IPS-18a (cell line): ENCODE measurements around the gene HIVEP3.

Experiments
- H3K27ac ChIP-seq: one replicate; pipeline ENCODE4 v1.5.1; 2013; ENCODE audit warnings: low read length
- H3K27me3 ChIP-seq: one replicate; pipeline ENCODE4 v1.6.1; 2013; ENCODE audit warnings: mild to moderate bottlenecking, low read length; ENCODE audit not compliant: control insufficient read depth, insufficient read depth
- H3K36me3 ChIP-seq: one replicate; pipeline ENCODE4 v1.6.1; 2013; ENCODE audit warnings: low read depth, low read length; ENCODE audit not compliant: control insufficient read depth
- H3K4me1 ChIP-seq: one replicate; pipeline ENCODE4 v1.6.1; 2013; ENCODE audit warnings: low read depth, low read length; ENCODE audit not compliant: control insufficient read depth
- H3K4me3 ChIP-seq: one replicate; pipeline ENCODE4 v1.5.1; 2013; ENCODE audit warnings: low read length
- H3K9ac ChIP-seq: one replicate; pipeline ENCODE4 v1.6.1; 2013; ENCODE audit warnings: mild to moderate bottlenecking, low read length, moderate library complexity
- H3K9me3 ChIP-seq: one replicate; pipeline ENCODE4 v1.6.1; 2013; ENCODE audit warnings: low read depth, low read length; ENCODE audit not compliant: control insufficient read depth

HIVEP3 gene

GRCh38 chr1:41501581-41501980 lies 417.1 kb downstream of the HIVEP3 start:
- Histone ChIP-seq H3K4me1 (peaks cover 7% of the 10 kb centered on the region), H3K36me3 (no peaks in the 10 kb centered on the region), H3K27me3 (peaks cover 3% of the 10 kb centered on the region), H3K27ac (no peak overlapping the region), H3K9me3 (no peaks in the 10 kb centered on the region), H3K4me3 (no peak overlapping the region), H3K9ac (no peak overlapping the region)

DNA sequence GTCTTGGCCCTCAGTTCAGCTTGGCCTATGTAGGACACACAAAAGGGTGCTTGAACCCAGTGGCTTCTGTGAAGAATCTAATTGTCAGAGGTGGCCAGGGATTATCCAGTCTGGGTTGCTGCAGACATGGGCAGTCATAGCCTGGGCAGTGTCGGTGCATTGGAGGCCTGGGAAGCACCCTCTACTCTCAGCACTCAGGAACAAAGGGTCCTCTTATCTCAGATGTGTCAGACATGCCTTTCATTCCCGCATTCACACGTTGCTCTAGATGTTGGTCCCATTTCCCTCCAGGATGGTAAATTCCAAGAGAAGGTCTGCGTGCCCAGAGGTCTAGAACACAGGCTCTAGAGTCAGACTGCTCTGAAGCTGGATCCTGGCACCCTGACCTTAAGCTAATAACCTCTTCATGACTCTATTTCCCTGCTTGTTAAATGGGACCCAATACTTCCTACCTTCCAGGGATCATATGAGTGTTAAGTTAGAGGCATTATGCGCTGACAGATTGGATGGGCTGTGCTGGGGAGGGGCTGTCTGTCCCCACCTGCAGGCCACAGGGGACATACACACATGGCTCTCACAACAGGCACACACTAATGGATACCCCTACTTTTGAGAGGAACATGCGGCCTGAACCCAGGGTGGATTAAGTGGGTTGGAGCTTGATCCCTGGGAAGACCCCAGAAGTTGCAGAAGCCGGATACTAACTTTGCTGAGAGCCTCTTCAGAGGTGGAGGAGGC lies 417.8 kb downstream of the HIVEP3 start:
- no peaks in the 10 kb centered on the region for H3K36me3 ChIP-seq
- peaks cover 10% of the 10 kb centered on the region for H3K4me1 ChIP-seq
- H3K27ac ChIP-seq, result no peak overlapping the region

DNA sequence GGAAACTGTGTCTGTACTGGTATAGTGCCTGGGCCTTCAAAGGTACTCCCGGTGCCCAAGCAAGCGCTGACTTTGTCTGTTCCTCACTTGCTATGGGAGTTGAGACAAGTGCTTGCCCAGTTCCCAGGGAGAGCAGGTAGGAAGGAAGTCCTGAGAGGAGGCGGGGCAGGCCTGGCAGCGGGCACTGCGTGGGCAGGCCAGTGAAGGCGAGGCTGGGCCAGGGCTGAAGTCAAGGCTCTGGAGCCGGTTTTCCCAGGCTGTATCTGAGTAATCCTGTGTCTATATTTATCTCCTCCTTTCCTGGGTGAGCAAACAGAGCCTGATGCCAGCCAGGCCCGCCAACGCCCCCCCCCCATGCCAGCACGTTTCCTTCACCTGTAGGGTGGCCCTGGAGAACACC lies 418.3 kb downstream of the HIVEP3 start:
- no peak overlapping the region for H3K27ac ChIP-seq
- peaks cover 11% of the 10 kb centered on the region for H3K27me3 ChIP-seq
- H3K4me3 ChIP-seq, result no peak overlapping the region
- H3K9ac ChIP-seq, result no peak overlapping the region
- H3K36me3 ChIP-seq, result no peaks in the 10 kb centered on the region
- H3K4me1 ChIP-seq, result peaks cover 14% of the 10 kb centered on the region
- H3K9me3 ChIP-seq, result no peaks in the 10 kb centered on the region

More for the DNA sequence above, 417.8 kb downstream of the HIVEP3 start:
- H3K4me3 ChIP-seq, result no peak overlapping the region
- H3K9ac ChIP-seq, result no peak overlapping the region
- no peaks in the 10 kb centered on the region for H3K9me3 ChIP-seq
- H3K27me3 ChIP-seq, result peaks cover 6% of the 10 kb centered on the region

DNA sequence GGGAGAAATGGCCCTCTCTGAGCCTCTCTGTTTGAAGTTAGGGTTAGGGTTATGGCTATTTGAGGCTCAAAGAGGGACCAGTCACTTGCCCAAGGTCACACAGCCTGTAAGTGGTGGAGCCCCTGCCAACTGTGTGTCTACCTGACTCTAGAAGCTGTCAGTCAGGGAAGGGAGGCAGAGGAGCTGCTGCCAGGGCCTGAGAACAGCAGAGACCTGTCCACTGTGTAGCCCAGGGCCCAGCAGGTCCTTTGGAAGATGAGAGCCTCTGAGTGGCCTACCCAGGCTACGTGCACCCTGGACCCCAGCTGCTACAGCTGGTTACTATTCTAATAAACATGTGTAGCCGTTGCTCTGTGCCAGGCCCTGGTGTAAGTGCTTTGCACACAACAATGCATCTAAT lies 419.1 kb downstream of the HIVEP3 start:
- no peak overlapping the region for H3K4me3 ChIP-seq
- H3K9me3 ChIP-seq, result no peaks in the 10 kb centered on the region
- no peak overlapping the region for H3K9ac ChIP-seq
- H3K4me1 ChIP-seq, result peaks cover 14% of the 10 kb centered on the region
- peaks cover 11% of the 10 kb centered on the region for H3K27me3 ChIP-seq
- H3K36me3 ChIP-seq, result no peaks in the 10 kb centered on the region
- H3K27ac ChIP-seq, result no peak overlapping the region

- H3K9me3 ChIP-seq, result no peaks in the 10 kb centered on the region
- H3K27me3 ChIP-seq, result peaks cover 11% of the 10 kb centered on the region
- H3K4me1 ChIP-seq, result peaks cover 14% of the 10 kb centered on the region
- H3K36me3 ChIP-seq, result no peaks in the 10 kb centered on the region
- H3K9ac ChIP-seq, result no peak overlapping the region
- H3K27ac ChIP-seq, result no peak overlapping the region
- H3K4me3 ChIP-seq, result no peak overlapping the region
Observed at GRCh38 chr1:41498804-41499203, 419.9 kb downstream of the HIVEP3 start.

GRCh38 chr1:41498391-41498790 lies 420.3 kb downstream of the HIVEP3 start:
- Histone ChIP-seq H3K36me3 (no peaks in the 10 kb centered on the region), H3K9ac (no peak overlapping the region), H3K4me1 (peaks cover 14% of the 10 kb centered on the region), H3K9me3 (no peaks in the 10 kb centered on the region), H3K27me3 (peaks cover 11% of the 10 kb centered on the region), H3K27ac (no peak overlapping the region), H3K4me3 (no peak overlapping the region)

- H3K9ac ChIP-seq, result no peak overlapping the region
- H3K27me3 ChIP-seq, result peaks cover 11% of the 10 kb centered on the region
- no peak overlapping the region for H3K27ac ChIP-seq
- H3K9me3 ChIP-seq, result no peaks in the 10 kb centered on the region
- H3K36me3 ChIP-seq, result no peaks in the 10 kb centered on the region
- H3K4me3 ChIP-seq, result no peak overlapping the region
- peaks cover 14% of the 10 kb centered on the region for H3K4me1 ChIP-seq
Observed at GRCh38 chr1:41497461-41498030, 421.2 kb downstream of the HIVEP3 start.

DNA sequence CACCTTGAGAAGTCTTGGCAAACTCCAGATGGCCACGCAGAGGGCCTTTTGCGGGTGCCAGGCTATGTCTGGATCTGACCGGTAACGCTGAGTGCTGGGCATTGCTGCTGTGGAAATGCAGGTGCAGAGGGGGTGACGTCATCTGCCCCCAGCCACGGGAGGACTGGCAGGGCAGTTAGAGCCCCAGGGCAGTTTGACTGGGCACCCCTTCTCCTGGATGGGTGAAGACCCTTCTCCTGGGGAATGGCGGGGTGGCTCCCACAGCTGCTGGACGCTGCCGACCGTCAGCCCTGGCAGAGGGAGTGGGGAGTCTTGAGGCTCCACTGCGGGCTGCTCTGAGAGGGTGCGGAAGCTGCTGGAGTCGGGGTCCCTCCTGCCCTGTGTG lies 421.7 kb downstream of the HIVEP3 start:
- H3K4me3 ChIP-seq, result no peak overlapping the region
- peaks cover 14% of the 10 kb centered on the region for H3K4me1 ChIP-seq
- H3K27ac ChIP-seq, result no peak overlapping the region
- peak overlapping the region; percentile 72 for H3K9ac ChIP-seq
- peaks cover 11% of the 10 kb centered on the region for H3K27me3 ChIP-seq
- H3K36me3 ChIP-seq, result no peaks in the 10 kb centered on the region
- no peaks in the 10 kb centered on the region for H3K9me3 ChIP-seq

DNA sequence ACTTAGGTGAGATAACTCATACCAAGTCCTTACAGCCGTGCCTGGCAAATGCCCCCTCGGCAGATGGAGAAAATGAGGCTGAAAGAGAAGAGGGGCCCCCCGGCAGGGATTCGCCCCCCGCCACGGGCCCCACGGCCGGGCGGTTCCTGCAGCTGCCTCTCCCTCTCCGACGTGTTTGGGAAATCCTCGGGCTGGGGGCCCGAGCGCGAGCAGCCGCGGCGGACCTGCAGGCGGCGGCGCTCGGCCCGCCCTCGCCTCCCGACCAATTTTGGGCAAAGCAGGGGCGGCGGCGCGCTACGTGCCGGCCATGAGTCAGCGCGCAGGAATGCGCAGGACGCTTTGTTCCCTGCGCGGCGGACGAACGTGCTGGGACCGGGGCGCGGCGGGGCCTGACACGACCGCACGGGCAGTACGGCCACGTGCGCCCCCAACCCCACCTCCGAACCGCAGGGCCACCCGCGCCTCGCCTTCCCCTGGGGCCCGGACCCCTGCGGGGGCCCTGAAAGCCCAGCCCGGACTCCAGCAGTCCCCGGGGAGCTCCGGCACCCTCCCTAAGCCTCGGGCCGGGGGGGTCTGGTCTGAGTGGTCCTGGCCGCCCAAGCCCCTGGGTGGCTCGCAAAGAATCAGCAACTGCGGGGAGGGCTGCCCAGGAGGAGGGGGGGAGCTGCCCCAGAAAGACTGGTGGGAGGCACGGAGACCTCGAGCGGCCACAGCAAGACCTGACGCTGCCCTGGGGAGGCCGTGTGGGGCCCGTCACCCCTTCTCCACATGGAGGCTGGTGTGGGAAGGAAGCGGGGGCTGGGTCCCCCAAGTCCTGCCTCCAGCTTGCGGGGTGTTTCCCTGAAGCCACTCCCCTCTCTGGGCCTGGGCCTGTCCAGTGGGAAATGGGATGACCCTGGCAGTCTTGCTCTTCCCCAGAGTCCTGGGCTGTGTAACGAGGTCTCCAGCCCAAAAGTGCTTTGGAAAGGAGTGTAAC lies 422.4 kb downstream of the HIVEP3 start:
- Histone ChIP-seq H3K4me3 (peak overlapping the region; percentile 50), H3K27ac (no peak overlapping the region), H3K9ac (peak overlapping the region; percentile 72), H3K4me1 (peaks cover 14% of the 10 kb centered on the region), H3K27me3 (peaks cover 11% of the 10 kb centered on the region), H3K9me3 (no peaks in the 10 kb centered on the region), H3K36me3 (no peaks in the 10 kb centered on the region)

DNA sequence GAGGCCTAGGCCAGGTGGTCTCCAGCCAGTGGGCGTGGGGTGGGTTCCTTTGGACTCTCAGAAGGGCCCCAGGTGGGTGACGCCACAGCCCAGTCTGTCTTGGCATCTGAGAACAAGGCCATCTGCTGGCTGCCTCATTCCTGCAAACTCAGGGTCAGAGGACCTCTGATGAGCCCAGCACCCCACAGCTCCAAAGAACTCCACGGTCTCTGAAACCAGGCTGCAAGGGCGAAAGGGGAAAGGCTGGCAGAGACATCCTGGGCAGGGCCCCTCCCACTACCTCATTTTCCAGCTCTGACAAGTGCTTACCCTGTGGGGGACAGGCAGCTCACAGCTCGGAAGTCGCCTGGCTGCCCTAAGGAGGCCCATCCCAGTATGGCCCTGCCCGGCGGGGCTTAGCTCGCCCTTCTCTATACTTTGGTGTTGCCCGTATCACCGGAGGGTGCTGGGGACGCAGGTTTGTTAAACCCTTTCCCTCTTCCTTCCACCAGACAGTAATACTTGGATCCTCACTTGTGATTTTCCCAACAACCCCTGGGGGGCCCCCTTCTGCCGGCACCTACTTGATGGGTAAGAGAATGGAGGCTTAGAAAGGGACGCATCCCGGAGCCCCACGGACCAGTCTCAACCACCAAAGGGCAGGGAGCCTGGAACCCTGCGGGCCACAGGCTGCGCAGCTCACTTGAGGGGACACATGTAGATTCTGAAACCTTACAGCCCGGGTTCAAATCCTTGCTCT lies 423.3 kb downstream of the HIVEP3 start:
- no peaks in the 10 kb centered on the region for H3K36me3 ChIP-seq
- peaks cover 14% of the 10 kb centered on the region for H3K4me1 ChIP-seq
- H3K27me3 ChIP-seq, result peaks cover 11% of the 10 kb centered on the region
- no peak overlapping the region for H3K27ac ChIP-seq
- peak overlapping the region; percentile 65 for H3K9ac ChIP-seq
- H3K9me3 ChIP-seq, result no peaks in the 10 kb centered on the region
- H3K4me3 ChIP-seq, result peak overlapping the region; percentile 50
